Psoas muscle (tissue), 8 donors: ENCODE results near the gene FOXM1. TPM values are rescaled to one million over a fixed set of nuclear protein-coding genes. Genes with fewer than 3 reads are reported as not detected.

ENCODE experiments used
- ATAC-seq, 4 donors: fragments of 200-7000 bp; cut with Tn5 transposase; one replicate each; pipeline ENCODE4 v1.9.1; 2020; ENCODE audit warnings: moderate library complexity in 3 of 4, mild to moderate bottlenecking in 2 of 4
- DNase-seq, 2 donors: peaks; one replicate each; pipeline ENCODE4 v3.0.0-alpha.2; 2020
- H3K27ac ChIP-seq: fragments of 200-600 bp; one replicate; pipeline ENCODE4 v1.8.0; 2022
- H3K27me3 ChIP-seq, 3 donors: fragments of 200-600 bp in 1 of 3; one replicate each; pipeline versions ENCODE4 v1.6.1 to v1.8.0; 2013 to 2022; ENCODE audit warnings: low read length in 2 of 3, mild to moderate bottlenecking in 2 of 3, moderate library complexity in 1 of 3; ENCODE audit not compliant: insufficient read depth in 3 of 3
- H3K36me3 ChIP-seq, 2 donors: fragments of 200-600 bp in 1 of 2; one replicate each; pipeline versions ENCODE4 v1.6.1 to v1.8.0; 2013 to 2022; ENCODE audit warnings: low read depth in 1 of 2, mild to moderate bottlenecking in 1 of 2, moderate library complexity in 1 of 2; ENCODE audit not compliant: insufficient read depth in 1 of 2
- H3K4me1 ChIP-seq: fragments of 200-600 bp; one replicate; pipeline ENCODE4 v1.8.0; 2022
- H3K4me3 ChIP-seq: fragments of 200-600 bp; one replicate; pipeline ENCODE4 v1.8.0; 2022; ENCODE audit warnings: mild to moderate bottlenecking
- H3K9me3 ChIP-seq: fragments of 200-600 bp; one replicate; pipeline ENCODE4 v1.8.0; 2022
- WGBS, 3 donors: extraction: QIAGEN DNeasy Blood & Tissue Kit; methylation state at CpG; one replicate each; pipeline versions ENCODE4 v1.1.6 to v1.1.7; 2013; 5-methylcytosine and 5-hydroxymethylcytosine counted together
- intact Hi-C, 2 donors: fragments of 100-400 bp; cut with DNase I; formaldehyde crosslinking; loops; one replicate each; pipeline versions ENCODE4 v1.11.0 to v1.14.2; 2022
- polyA plus RNA-seq, 3 donors: library from polyadenylated mRNA; stranded (reverse); fragments of 200-250 nt; gene quantifications; one replicate each; pipeline ENCODE4 v1.2.3, GENCODE V29; 2013
- total RNA-seq, 4 donors: library from RNA; stranded (reverse); fragmentation: NEBNext Ultra II Directional in 2 of 4; extraction: Animal tissue kit (Norgen Biotek cat#: 25700) in 2 of 4; gene quantifications; one replicate each; pipeline versions ENCODE4 v1.2.1 to v1.2.4, GENCODE V29; 2021 to 2023
- TF ChIP-seq, protein P1 (sequence below): fragments of 200-600 bp; IDR thresholded peaks from one replicate; pipeline ENCODE4 v1.8.0; 2022; ENCODE audit warnings: antibody characterized with exemption
- donor health status: healthy with polysubstance abuse.
- donor health status: DM: no; HTN: no; CAD: no; lungs with moderate emphysema.
- donor health status: Bipolar disorder and iron deficiency.
- donor health status: healthy.
- donor health status: DM: yes; HTN: yes; CAD: no.
- donor health status: DM: no; HTN: no; CAD: no.
- donor health status: DM: no; HTN: no; CAD: no.
- donor health status: DM: yes; HTN: yes; CAD: no.

Gene FOXM1
- total and polyA plus RNA-seq, 7 donors, result 0.15 to 0.59 (median 0.18) TPM; not detected in 1

DNA sequence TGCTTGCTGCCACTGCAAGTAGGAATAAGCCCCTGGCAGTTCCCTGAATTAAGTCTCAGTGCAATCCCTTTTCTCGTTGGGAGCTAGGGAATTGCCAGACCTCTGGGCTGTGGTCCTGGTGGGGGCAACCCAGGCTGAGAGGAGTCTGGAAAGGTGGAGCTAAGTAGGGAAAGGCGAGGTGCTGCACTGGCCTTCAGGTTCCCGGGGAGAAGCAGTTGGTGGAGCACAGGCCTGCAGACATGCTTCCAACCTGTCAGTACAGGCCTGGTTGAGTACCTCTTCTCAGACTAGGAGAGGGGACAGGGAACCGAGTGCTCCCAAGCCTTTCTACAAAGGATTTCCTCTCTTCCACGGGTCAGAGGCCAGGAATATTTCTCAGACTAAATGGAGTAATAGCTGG, 43.6 kb downstream of the FOXM1 start:
- H3K27ac ChIP-seq, result no peak overlapping the region
- H3K27me3 ChIP-seq, result no peaks in the 10 kb centered on the region
- TF ChIP-seq, protein P1, sequence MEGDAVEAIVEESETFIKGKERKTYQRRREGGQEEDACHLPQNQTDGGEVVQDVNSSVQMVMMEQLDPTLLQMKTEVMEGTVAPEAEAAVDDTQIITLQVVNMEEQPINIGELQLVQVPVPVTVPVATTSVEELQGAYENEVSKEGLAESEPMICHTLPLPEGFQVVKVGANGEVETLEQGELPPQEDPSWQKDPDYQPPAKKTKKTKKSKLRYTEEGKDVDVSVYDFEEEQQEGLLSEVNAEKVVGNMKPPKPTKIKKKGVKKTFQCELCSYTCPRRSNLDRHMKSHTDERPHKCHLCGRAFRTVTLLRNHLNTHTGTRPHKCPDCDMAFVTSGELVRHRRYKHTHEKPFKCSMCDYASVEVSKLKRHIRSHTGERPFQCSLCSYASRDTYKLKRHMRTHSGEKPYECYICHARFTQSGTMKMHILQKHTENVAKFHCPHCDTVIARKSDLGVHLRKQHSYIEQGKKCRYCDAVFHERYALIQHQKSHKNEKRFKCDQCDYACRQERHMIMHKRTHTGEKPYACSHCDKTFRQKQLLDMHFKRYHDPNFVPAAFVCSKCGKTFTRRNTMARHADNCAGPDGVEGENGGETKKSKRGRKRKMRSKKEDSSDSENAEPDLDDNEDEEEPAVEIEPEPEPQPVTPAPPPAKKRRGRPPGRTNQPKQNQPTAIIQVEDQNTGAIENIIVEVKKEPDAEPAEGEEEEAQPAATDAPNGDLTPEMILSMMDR, result no peak
- peaks cover 6% of the 10 kb centered on the region for H3K4me1 ChIP-seq
- H3K9me3 ChIP-seq, result no peaks in the 10 kb centered on the region
- H3K36me3 ChIP-seq, result peaks cover 0 to 53% of the 10 kb centered on the region in 2 donors
- no peak for ATAC-seq
- H3K4me3 ChIP-seq, result peak overlapping the region; percentile 46
- intact Hi-C loops, result no loop called here
- DNase-seq, result no peak
- 50 to 58% (median 52%) methylated on average over 5 of the region's 5 CpGs for WGBS, 3 donors

- peaks cover 1 to 53% of the 10 kb centered on the region in 2 donors for H3K36me3 ChIP-seq
- H3K27ac ChIP-seq, result no peak overlapping the region
- no peak overlapping the region for H3K4me3 ChIP-seq
- ATAC-seq (no peak), DNase-seq (no peak)
- TF ChIP-seq, protein P1, result no peak
- no peaks in the 10 kb centered on the region for H3K27me3 ChIP-seq
- intact Hi-C loops, result no loop called here
- 61 to 65% (median 65%) methylated on average over 6 of the region's 6 CpGs for WGBS, 3 donors
- peaks cover 6% of the 10 kb centered on the region for H3K4me1 ChIP-seq
- no peaks in the 10 kb centered on the region for H3K9me3 ChIP-seq
Measured at GRCh38 chr12:2832550-2833127, 44.3 kb downstream of the FOXM1 start.

GRCh38 chr12:2829275-2829674, 47.7 kb downstream of the FOXM1 start:
- 86 to 91% (median 88%) methylated on average over 6 of the region's 6 CpGs for WGBS, 3 donors
- H3K36me3 ChIP-seq, result peaks cover 7 to 84% of the 10 kb centered on the region in 2 donors
- DNase-seq, result no peak
- TF ChIP-seq, protein P1, result no peak
- no peak overlapping the region for H3K27ac ChIP-seq
- no peak for ATAC-seq
- H3K4me1 ChIP-seq, result peaks cover under 1% of the 10 kb centered on the region
- no peak overlapping the region for H3K4me3 ChIP-seq
- H3K9me3 ChIP-seq, result no peaks in the 10 kb centered on the region
- intact Hi-C loops, result no loop called here
- H3K27me3 ChIP-seq, result no peaks in the 10 kb centered on the region

GRCh38 chr12:2826721-2827515, 50.1 kb downstream of the FOXM1 start:
- Histone ChIP-seq H3K9me3 (no peaks in the 10 kb centered on the region), H3K4me3 (no peak overlapping the region), H3K27ac (no peak overlapping the region), H3K4me1 (no peaks in the 10 kb centered on the region), H3K27me3 (no peaks in the 10 kb centered on the region), H3K36me3 (peaks cover 11 to 100% of the 10 kb centered on the region in 2 donors)
- intact Hi-C loops, result no loop called here
- TF ChIP-seq, protein P1, result no peak
- DNase-seq (peak in 1 of 2 donors; percentile 42), ATAC-seq (no peak)
- 79 to 88% (median 85%) methylated on average over 14 of the region's 14 CpGs for WGBS, 3 donors
